GM19463 (cell line): ENCODE results near the gene KCNG2.

Experiments
- ATAC-seq: cut with Tn5 transposase; IDR thresholded peaks from one replicate; pipeline ENCODE4 v1.9.1; 2021; ENCODE audit warnings: mild to moderate bottlenecking, moderate library complexity; ENCODE audit not compliant: unreplicated experiment

KCNG2 gene

DNA sequence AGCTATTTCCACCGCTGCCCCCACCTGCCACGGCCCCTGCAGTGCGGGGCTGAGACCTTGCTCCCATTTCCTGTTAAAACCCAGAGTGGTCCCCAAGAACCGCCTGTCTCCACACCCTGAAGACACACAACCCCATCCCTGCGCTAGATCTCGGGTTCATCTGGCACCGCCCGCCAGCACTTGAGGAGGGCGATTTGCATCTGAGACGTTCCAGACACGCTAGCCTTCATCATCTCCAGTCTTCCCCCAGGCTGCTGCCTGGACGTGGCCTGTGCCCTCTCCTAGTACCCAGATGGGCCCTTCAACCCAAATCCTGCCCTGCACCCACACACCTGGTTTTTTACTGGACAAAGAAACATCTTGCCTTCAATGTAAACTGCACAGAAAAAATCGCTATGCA, 103.9 kb downstream of the KCNG2 start:
- ATAC-seq = no peak

DNA sequence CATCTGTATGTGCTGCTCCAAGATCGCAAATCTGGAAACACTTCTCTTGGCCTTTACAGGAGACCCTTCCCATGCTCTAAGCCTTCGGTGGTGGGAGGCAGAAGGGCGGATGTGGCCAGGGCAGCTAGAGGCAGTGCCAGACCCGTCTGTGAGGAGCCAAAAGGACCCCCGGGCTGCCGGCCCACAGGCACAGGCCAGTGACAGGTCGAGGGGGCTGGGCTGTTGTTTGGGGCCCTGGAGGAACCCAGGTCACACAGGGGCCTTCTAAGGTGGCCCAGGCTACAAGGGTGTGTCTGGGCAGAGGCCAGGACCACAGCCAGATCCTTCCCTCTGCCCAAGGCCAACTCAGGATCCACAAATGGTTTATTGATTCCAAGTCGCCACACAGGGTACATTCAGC, 104.3 kb downstream of the KCNG2 start:
- ATAC-seq = no peak

DNA sequence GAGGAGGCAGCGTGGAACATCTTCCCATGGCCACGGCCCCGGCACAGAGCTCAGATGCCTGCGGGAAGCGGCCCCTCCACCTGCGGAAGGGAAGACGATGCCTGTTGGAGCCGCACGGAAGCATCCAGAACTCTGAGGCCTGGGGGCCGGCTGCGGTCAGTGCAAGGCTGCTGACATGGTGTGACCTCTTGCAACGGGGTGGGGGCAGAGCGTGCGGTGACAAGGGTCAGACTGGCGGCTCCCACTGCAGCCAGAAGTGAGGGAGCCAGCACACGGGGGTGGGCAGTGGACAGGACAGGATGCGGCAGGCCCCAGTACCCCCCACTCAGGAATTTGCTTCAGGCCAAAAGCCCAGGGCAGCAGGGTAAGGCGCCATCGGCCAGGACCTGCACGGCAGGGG, 104.9 kb downstream of the KCNG2 start:
- no peak for ATAC-seq

DNA sequence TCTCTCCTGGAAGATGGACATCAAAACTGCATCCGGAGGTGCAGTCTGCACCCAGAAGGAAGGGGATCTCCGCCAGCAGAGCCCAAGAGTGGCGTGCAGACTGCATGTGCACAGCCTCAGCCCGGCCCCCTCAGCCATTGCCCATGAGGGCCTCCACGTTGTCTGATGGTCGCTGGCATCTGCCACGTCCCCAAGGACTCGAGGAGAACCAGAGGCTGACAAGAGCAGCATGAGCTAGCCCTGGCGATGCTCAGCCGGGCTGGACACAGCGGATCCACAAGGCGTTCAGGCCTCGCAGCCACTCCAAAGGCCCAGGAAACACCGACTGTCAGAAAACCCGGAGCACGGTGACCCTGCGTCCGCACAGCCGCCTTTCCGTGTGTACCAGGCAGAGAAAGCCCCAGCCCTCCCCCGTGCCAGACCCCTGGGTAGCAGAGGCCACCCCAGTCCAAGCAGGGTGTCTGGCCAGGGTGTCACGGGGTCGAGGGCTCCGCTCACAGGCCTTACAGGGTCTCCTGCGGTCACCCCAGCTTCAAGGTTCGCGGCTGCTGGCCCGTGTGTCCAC, 105.4 kb downstream of the KCNG2 start:
- no peak for ATAC-seq

DNA sequence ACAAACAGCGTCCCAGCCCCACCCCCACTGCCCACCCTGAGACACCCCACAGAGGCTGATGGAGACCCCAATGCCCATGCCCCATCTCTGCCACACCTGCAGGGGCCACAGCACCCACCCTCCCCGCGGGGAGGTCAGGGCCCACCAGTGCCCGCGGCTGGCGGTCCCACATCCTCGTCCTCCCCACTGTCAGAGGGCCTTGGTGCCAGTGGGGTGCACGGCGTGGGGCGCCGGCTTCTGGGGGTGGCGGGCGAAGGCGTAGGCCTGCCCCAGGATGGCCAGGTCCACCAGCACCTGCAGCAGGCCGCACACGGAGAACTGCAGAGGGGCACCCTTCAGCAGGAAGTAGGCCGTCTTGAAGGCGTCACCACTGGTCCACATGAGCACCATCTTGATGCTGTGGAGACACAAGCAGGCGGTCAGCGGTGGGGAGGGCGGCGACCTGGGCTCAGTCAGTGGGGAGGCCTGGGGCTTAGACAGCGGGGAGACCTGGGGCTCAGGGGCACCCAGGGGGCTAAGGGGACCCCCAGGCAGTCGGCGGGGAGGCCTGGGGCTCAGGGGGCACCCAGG, 106.1 kb downstream of the KCNG2 start:
- ATAC-seq = no peak

DNA sequence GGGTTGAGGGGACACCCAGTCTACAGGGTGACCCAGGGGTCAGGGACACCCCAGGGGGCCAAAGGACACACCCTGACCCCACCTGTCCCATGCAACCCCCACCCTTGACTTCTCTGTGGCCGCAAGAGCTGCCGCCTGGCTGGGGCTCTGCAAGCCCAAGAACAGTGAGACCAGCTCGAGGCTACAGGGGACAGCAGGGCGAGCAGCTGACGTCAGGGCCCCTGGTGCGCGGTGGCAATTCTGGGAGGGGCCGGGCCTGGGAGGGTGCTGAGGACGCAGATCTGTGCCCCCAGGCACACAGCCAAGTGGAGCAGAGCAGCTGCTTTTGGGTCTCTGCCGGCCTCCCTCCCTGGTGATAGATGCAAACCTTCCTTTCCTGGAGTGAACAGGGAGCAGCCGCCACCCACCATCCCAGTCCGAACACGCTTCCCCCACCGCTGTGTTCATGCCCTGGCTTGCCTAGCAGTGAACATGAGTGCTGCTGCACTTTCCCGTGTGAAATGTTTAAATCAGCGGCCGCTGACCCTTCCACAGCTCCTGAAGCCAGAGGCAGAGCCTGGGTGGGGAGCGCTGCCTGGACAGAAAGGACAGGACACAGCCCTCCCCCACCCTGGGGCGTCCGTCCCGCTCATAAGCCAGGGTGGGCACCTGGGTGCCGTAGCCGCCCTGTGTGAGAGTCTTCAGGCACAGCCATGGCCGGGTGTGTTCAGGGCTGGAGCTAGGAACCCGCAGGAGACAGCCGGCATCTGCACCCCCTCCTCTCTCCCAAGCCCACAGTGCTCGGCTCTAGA, 106.8 kb downstream of the KCNG2 start:
- no peak for ATAC-seq

DNA sequence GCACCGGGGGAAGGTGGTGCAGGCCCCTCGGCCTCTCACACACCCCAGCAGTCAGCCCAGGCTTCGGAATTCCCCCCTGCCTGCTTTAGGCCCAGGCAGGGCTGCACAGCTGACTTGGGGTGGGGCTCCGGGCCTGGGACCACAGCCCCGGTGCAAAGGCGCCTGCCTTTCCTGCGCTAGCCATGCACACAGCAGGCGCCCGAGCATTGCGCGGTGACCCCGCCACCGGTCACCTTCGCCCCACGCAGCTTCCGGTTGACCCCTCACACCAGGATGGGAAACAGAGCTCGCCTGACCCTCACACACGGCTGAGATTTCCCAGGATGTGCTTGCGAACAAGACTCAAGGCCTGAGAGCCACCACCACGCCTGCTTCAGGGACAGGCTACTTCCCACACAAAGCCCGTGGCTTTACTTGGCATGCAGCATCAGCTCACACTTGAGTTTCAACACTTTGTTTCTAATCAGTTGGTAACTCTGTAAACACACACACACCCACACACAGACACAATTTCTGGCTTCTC, 107.7 kb downstream of the KCNG2 start:
- no peak for ATAC-seq

DNA sequence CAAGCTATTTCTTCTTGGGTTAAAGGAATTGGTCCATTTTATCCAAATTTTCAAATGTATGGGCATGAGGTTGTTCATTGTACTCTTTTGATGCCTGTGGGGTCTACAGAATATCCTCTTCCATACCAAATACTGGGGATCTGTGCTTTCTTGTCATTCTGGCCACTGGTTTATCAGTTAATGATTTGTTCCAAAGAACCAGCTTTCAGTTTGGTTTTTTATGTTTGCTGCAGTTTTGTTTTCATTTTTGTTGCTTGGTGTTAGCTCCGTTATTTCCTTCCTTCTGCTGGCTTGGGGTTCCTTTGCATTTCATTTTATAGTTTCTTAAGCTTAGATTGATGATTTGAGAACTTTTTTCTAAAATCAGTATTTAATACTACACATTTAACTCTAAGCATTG, 108.3 kb downstream of the KCNG2 start:
- ATAC-seq = no peak

DNA sequence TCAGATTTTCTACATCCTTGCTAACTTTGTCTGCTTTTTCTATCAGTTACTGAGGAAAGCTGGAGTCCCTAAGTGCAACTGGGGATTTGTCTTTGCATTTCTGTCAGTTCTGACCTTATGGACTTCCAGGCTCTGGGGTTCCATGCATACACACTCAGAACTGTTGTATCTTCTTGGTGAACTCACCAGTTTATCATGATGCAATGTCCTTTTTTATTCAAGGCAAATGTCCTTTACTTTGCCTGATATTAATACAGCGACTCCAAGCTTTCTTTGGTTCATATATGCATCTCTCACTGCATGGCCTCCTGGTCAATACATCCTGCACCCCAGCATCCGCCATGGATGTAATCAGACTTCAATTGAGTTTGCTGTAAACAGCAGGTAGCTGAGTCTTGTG, 109.0 kb downstream of the KCNG2 start:
- no peak for ATAC-seq

DNA sequence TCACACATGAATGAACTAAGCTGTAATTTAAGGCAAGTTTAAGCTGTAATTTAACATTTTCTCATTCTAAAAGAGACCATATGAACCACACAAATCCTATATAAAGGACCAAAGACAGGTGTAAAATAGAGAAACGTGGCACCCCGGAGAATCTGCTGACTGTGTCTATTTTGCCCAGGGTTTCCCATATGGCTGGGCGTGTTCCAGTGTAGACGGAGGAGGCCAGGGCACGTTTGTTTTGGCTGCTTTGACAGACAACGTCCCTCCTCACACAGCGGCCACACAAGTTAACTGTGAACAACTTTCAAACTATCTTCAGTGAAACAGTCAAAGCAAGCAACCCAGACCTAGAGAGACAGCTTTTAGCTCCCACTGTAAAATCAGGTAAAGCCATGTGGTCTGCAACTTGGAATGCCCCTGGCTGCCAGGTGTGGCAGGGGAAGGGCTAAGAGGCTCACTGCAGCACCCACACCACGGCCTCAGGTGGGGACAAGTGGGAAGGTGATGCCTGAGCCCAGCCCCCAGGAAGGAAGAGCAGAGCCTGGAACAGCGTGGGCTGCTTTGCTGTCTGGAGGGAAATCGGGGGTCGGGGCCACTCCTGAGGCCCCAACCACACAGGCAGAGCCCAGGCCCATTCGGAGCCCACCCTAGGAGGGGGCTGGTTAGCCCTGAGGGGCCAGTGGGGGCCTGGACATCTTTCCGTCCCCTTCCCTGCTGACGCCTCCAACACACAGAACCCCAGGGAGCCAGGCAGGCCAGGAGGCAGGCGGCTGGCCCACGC, 113.0 kb downstream of the KCNG2 start:
- ATAC-seq = no peak

DNA sequence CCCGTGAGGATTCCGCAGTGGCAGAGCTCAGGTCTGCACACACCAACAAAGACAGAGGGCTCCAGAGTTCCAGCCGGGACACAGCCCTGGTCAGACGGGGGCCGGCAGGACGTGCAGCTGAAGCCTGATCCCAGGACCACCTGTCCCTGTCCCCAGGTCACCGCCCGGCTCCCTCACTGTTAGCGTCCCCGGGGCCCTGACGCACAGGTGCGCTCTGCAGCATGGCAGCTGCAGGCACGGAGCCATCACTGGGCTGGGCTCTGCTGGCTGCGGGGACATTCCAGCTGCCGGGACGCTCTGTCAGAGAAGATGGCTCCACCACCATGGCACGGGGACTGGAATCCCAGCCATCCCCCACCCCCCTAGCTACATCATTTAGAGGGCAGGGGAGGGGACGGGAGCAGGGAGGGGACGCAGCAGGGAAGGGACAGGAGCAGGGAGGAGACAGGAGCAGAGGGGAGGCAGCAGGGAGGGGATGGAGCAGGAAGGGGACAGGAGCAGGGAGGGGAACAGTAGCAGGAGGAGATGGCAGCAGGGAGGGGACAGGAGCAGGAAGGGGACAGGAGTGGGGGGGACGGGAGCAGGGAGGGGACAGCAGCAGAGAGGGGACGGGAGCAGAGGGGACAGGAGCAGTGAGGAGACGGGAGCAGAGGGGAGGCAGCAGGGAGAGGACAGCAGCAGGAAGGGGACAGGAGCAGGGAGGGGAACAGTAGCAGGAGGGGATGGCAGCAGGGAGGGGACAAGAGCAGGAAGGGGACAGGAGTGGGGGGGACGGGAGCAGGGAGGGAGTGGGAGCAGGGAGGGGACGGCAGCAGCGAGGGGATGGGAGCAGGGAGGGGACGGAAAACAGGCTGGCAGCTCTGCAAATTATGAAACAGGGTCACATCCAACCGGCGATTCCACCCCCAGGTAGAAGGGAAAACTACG, 113.9 kb downstream of the KCNG2 start:
- no peak for ATAC-seq

DNA sequence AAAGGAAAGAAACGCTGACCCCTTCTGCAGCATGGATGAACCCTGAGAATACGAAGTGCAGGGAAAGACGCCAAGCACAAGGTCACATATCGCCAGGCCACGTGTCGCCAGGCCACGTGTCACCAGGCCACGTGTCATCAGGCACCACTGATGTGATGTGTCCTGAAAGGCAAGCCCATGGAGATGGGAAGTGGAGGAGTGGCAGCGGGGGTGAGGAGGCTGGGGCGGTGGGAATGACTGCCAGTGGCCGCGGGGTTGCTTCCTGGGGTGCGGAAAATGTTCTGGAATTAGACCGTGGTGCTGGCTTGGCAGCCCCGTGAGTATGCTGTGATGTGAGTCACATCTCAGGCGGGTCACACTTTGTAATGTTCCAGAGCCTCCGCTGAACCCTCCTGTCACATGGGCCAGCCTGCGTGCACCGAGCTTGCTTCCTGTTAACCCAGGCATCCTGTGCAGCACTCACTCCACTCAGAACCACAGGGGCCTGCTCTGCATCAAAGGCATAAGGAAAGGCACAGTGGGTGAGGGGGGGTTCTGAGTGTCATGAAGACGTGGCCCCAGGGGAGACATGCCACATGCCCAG, 114.8 kb downstream of the KCNG2 start:
- ATAC-seq = no peak

DNA sequence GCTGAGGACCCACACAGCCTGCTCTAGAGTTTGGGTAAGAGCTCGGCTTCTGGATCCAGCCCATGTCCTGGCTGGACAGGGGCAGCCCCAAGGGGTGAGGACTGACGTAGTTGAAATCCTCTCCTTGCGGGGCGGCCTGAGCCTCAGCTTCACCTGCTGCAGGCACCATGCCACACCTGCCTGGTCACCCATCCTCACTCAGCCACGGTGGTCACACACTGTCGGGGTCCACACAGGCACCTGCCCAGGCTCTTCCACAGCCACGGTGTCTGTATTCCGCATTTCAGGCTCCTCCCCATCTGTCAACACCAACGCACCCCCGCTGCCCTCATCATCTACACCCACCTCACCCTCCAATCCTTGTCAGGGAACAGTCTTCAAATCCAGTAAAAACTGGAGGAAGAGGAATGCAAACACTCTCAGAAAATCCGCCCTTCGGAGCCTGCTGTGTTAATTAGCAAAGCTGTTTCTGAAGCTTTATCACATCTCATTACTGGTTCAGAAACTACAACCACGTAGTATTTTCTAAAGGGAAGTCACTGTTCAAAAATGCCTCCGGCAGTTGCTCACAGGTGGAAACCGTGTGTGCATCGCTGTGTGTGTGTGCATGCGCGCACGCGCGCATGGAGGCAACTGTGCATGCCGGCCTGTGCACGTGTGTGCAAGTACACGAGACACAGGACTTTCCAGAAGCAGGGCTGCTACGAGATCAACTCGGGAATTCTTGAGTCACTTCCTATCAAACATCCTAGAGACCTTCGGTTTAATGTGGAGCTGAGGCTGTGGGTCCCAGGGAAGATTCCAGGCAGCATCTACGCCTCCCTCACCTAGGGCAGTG, 115.5 kb downstream of the KCNG2 start:
- ATAC-seq = no peak

DNA sequence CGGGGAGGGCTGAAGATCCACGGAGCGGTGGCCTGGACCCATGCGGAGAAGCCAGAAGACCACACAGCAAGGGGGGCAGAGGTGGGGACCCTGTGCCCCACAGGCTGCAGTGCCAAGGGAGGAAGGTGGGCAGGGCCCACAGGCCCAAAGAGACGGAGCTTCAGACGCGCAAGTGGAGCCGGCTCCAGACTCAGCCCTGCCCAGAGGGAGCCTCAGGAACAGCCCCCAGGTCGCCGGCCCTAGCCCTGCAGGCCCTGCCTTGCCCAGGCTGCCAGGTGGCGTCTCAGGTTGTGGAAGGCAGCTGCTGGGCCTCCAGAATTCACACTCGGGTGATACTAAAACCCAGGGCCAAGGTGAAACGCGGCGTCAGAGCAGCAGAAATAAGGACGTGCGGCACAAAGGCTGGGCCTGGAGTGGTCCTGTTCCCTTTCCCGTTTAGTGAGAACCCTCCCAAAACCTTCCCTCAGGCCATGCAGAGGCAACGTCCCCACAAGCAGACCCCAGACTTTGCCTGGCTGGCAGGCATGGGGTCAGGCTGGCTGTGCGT, 116.9 kb downstream of the KCNG2 start:
- no peak for ATAC-seq

DNA sequence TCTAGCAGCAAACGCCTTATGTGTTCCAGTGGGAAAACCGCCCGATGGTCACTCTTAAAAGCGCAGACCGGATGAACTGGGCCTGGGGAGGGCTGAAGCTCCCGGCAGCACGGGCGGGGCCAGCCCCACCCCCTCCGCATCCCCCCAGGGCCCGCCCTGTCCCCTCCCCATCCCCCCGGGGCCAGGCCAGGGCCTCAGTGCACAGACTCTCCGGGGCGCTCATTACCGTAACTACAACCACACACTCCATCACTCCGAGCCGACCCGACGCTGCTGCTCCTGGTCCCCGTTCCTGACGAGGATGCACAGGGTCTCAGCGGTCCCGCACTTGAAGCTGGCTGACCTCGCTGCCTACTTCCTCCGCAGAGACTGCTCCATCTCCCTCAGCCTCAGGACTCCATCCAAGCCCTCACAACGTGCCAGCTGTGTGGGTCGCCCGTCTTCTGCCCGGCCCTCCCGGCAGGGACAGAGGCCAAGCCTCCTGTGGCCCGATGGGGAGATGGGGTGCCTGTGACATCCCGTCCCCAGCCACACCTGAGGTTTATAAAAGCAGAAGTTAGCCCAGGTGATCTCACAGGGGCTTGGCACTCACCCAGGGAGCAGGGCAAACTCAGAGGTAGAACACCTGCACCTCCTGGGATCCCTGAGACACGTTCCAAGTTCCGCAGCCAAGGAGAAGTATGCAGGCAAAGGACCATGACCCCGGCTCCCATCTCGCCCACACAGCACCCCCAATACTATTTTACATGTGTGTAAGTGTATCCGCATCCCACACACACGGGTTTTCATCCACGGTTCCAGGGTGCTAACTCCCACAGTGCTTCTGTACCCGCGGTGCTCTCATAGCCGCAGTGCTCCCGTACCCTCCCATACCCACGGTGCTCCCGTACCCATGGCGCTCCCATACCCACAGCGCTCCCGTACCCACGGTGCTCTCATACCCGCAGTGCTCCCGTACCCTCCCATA, 117.7 kb downstream of the KCNG2 start:
- ATAC-seq = no peak

DNA sequence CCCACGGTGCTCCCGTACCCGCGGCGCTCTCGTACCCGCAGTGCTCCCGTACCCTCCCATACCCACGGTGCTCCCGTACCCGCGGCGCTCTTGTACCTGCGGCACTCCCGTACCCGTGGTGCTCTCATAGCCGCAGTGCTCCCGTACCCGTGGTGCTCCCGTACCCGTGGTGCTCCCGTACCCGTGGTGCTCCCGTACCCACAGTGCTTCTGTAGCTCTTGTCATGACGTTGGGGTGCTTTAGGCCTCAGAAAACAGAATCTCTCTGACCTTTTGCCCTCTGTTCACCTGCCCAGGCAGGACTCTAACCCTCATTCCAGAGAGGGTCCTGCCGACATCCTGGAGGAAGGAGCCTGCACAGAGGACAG, 118.4 kb downstream of the KCNG2 start:
- ATAC-seq = no peak

DNA sequence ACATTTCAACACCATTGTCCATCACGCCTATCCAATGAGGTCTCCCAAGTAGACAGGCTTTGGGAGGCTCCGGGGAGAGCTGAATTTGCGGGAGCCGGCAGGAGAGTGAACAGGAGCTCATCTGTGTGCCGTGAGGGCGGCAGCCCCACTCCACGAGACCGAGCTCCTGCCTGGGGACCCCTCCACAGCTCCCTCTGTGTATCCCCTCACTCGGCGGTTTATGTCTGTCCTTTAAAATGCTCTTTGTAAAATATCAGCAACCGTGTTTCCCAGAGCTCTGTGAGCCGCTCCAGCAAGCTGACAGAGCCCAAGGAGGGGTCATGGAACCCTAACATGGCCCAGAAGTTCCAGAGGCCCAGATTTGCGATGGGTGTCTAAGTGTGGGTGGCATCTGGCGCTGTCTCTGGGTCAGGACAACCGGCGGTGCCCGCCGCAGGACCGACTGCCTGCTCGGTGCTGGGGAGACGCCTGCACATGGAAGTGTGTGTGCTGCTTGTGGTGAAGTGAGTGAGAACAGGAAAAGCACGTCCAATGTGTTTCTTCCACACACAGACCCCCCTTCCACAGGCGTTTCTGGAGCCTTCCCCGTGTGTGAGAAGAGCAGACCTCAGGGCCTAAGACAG, 118.9 kb downstream of the KCNG2 start:
- no peak for ATAC-seq
